NCI-H226 (cell line): ENCODE results near the gene FAM180B.

ENCODE experiments used
- DNase-seq: peaks from one replicate; pipeline ENCODE4 v3.0.0-alpha.2; 2015

FAM180B gene

GRCh38 chr11:47570651-47571356 lies 15.7 kb upstream of the FAM180B start:
- DNase-seq = no peak

GRCh38 chr11:47571357-47571729 lies 15.1 kb upstream of the FAM180B start:
- no peak for DNase-seq

- DNase-seq = peak; percentile 68
Measured at GRCh38 chr11:47571895-47572294, 14.6 kb upstream of the FAM180B start.

- no peak for DNase-seq
Measured at GRCh38 chr11:47572715-47573255, 13.7 kb upstream of the FAM180B start.

- no peak for DNase-seq
Measured at GRCh38 chr11:47573321-47573720, 13.2 kb upstream of the FAM180B start.

GRCh38 chr11:47577460-47578041 lies 8.9 kb upstream of the FAM180B start:
- DNase-seq = no peak

GRCh38 chr11:47578524-47579494 lies 7.7 kb upstream of the FAM180B start, which contains the start of the genes KBTBD4 and NDUFS3:
Gene KBTBD4, minus strand, starts transcription at chr11:47578970. Its CDS starts 19 bp downstream, at chr11:47578951.
Gene NDUFS3, plus strand, starts transcription at chr11:47579074. Its CDS starts 18 bp downstream, at chr11:47579092.
- peak; percentile 74 for DNase-seq

GRCh38 chr11:47583844-47584243 lies 2.6 kb upstream of the FAM180B start:
- DNase-seq = no peak

GRCh38 chr11:47587039-47587716 lies 700 bp downstream of the FAM180B start:
- DNase-seq = no peak

GRCh38 chr11:47587723-47588326 lies 1.3 kb downstream of the FAM180B start:
- DNase-seq = no peak

- DNase-seq = no peak
Measured at GRCh38 chr11:47589118-47589517, 2.6 kb downstream of the FAM180B start.

GRCh38 chr11:47589584-47589976 lies 3.1 kb downstream of the FAM180B start:
- no peak for DNase-seq

- no peak for DNase-seq
Measured at GRCh38 chr11:47589977-47590861, 3.7 kb downstream of the FAM180B start.

- no peak for DNase-seq
Measured at GRCh38 chr11:47591764-47592163, 5.3 kb downstream of the FAM180B start.

GRCh38 chr11:47592251-47592650 lies 5.8 kb downstream of the FAM180B start:
- no peak for DNase-seq

- no peak for DNase-seq
Measured at GRCh38 chr11:47592970-47593369, 6.5 kb downstream of the FAM180B start.

- no peak for DNase-seq
Measured at GRCh38 chr11:47593492-47593933, 7.0 kb downstream of the FAM180B start.

GRCh38 chr11:47593934-47594855 lies 7.7 kb downstream of the FAM180B start, which contains the start of gene C1QTNF4:
Gene C1QTNF4, minus strand, starts transcription at chr11:47594411. Its CDS starts 3,601 bp downstream, at chr11:47590810.
- no peak for DNase-seq

GRCh38 chr11:47595029-47595428 lies 8.6 kb downstream of the FAM180B start:
- no peak for DNase-seq

GRCh38 chr11:47595967-47596366 lies 9.5 kb downstream of the FAM180B start:
- no peak for DNase-seq
